NCI-H1417 treated with DMSO at 0.1 percent for 48 hours (cell line): ENCODE data around the gene EFCAB6.
"Not testable (repeated sequence)": the region's sequence is repeated elsewhere in the genome, so short reads cannot be mapped to it uniquely, and the experiment has no call there.

ENCODE experiments used
- DNase-seq: peaks from one replicate; lab custom pipeline; 2025; lab: John Stamatoyannopoulos, UW

EFCAB6 gene

GRCh38 chr22:43706151-43706550, 106.0 kb downstream of the EFCAB6 start:
- DNase-seq: no peak

GRCh38 chr22:43704051-43704450, 108.1 kb downstream of the EFCAB6 start:
- DNase-seq: no peak

- no peak for DNase-seq
Observed at GRCh38 chr22:43698403-43698802, 113.7 kb downstream of the EFCAB6 start.

GRCh38 chr22:43697894-43698293, 114.2 kb downstream of the EFCAB6 start:
- DNase-seq: no peak

GRCh38 chr22:43693249-43693648, 118.9 kb downstream of the EFCAB6 start:
- DNase-seq: no peak

GRCh38 chr22:43689356-43689755, 122.7 kb downstream of the EFCAB6 start:
- DNase-seq: no peak

GRCh38 chr22:43682851-43683250, 129.3 kb downstream of the EFCAB6 start:
- no peak for DNase-seq

GRCh38 chr22:43681731-43682360, 130.3 kb downstream of the EFCAB6 start:
- DNase-seq: no peak

- no peak for DNase-seq
Observed at GRCh38 chr22:43670513-43670912, 141.6 kb downstream of the EFCAB6 start.

GRCh38 chr22:43669190-43669589, 142.9 kb downstream of the EFCAB6 start:
- no peak for DNase-seq

- DNase-seq: no peak
Observed at GRCh38 chr22:43667656-43668055, 144.4 kb downstream of the EFCAB6 start.

- DNase-seq: no peak
Observed at GRCh38 chr22:43666457-43666856, 145.6 kb downstream of the EFCAB6 start.

GRCh38 chr22:43658823-43659222, 153.3 kb downstream of the EFCAB6 start:
- DNase-seq: no peak

GRCh38 chr22:43656581-43656980, 155.5 kb downstream of the EFCAB6 start:
- DNase-seq: not testable (repeated sequence)

- DNase-seq: no peak
Observed at GRCh38 chr22:43654271-43654670, 157.8 kb downstream of the EFCAB6 start.

- DNase-seq: no peak
Observed at GRCh38 chr22:43652845-43653244, 159.3 kb downstream of the EFCAB6 start.

GRCh38 chr22:43643387-43643786, 168.7 kb downstream of the EFCAB6 start:
- DNase-seq: no peak

GRCh38 chr22:43642319-43643206, 169.5 kb downstream of the EFCAB6 start:
- no peak for DNase-seq

GRCh38 chr22:43639228-43639948, 172.7 kb downstream of the EFCAB6 start:
- DNase-seq: no peak

GRCh38 chr22:43637275-43638260, 174.5 kb downstream of the EFCAB6 start:
- no peak for DNase-seq

- DNase-seq: no peak
Observed at GRCh38 chr22:43636086-43636485, 176.0 kb downstream of the EFCAB6 start.

GRCh38 chr22:43635101-43635500, 177.0 kb downstream of the EFCAB6 start:
- no peak for DNase-seq
